GM11168 (cell line): ENCODE data around the gene GNG8.

Experiments
- in situ Hi-C: fragments of 300-500 bp; cut with MboI; formaldehyde crosslinking; loops from one replicate; pipeline ENCODE4 v1.12.0; 2022; ENCODE audit warnings: low sequenced_read_pairs; ENCODE audit not compliant: unreplicated experiment

GNG8 gene

GRCh38 chr19:46635920-46636761 is at the start of gene GNG8:
TSS of gene GNG8 (minus strand) at chr19:46636202. CDS start at chr19:46634682, 1,520 bp downstream.
- in situ Hi-C loops, result no loop called here

DNA sequence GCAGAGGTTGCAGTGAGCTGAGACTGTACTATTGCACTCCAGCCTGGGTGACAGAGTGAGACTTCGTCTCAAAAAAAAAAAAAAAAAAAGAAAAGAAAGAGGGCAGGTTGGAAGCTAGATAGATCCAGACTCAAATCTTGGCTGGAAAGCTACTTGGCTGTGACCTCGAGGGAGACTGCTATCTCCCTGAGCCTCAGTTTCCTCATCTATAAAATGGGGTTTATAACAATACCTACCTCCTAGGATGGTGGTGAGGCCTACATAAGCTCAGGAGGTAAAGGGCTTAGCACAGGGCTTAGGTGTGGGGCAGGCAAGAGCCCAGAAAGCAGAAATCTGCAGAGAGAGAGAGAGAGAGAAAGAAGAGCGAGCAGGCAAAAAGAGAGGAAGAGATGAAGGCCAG is 49.2 kb upstream of the GNG8 start:
- in situ Hi-C loops, result no loop called here

DNA sequence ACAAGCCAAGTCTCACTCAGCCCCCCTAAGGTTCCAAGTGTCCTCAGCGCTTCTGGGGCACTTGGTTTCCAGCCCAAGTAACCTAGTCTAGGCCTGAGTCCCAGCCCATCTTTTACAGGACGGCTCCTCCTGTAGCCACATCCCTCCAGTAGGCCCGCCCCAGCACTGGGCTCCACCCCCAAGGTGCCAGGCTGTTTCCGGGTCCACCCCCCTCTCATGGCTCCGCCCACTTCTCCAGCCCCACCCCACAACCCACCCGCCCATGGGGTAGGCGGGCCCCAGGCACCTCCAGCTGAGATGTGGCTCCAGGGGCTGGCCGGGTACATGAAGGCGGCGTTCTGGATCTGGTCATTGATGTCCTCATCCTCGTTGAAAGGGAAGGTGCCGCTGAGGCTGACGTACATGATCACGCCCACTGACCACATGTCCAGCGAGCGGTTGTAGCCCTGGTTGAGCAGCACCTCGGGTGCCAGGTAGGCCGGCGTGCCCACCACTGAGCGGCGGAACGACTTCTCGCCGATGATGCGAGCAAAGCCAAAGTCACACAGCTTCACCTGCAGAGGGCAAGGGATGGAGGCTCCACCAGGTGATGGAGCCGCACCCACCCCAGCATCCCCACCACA is 42.2 kb upstream of the GNG8 start:
- in situ Hi-C loops, result no loop called here

DNA sequence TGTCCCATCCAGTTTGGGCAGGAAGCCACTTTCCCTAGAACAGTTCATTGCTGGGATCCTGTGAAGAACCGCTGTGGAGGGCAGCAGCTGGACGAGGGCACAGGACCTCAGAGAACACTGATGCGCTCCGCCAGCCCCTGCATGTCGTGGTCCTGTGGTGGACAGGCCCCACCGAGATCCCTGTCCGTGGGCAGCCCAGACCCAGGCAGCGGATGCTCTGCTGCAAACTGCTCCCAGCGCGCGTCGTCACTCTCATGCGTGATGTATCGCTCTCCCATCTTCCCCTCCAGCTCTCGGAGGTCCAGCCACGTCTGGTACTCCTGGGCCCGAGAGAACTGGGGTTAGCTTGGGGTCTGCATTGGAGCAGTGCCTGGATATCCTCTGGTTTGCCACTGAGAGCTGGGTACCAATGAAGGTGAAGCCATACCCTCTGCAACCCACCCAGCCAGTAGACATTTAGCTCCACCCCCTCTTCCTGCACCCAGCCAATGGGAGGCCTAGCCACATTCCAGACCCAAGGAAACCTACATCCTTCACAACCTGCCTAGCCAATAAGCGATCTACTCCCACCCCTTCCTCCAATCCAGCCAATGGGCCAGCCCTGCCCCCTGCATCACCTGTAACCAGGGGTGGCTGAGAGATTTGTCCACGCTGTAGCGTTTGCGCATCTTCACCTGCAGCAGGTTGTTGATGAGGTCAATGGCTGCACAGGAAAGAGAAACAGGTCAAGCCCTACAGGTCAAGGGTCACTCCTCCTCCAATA is 38.6 kb upstream of the GNG8 start:
- in situ Hi-C loops, result no loop called here

- in situ Hi-C loops, result no loop called here
These were observed 34.8 kb upstream of the GNG8 start for GRCh38 chr19:46670813-46671212.

DNA sequence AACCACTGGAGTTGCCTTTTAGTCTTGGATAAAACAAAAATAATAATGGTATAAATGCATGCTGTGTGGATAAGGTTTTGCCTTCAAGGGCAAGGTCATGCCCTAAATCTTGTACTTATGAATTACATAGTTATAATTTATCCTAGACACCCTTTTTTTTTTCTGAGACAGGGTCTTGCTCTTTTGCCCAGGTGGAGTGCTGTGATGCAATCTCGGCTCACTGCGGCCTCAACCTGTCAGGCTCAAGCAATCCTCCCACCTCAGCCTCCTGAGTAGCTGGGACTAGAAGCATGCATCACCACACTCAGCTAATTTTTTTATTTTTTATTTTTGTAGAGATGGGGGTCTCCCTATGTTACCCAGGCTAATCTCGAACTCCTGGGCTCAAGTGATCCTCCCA is 32.7 kb upstream of the GNG8 start:
- in situ Hi-C loops, result no loop called here

DNA sequence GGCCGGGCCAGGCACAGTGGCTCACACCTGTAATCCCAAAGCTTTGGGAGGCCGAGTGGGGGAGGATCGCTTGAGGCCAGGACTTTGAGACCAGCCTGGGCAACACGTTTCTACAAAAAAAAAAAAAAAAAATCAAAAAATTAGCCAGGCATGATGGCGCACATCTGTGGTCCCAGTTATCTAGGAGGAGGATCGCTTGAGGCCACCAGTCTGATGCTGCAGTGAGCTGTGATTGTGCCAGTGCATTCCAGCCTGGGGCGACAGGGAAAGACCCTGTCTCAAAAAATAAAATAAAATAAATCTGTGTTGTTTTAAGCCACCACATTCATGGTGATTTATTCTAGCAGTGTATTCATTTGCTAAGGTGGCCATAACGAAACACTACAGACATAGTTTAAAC is 29.1 kb upstream of the GNG8 start:
- in situ Hi-C loops, result no loop called here

GRCh38 chr19:46661735-46662592 is 26.0 kb upstream of the GNG8 start:
- in situ Hi-C loops, result loop anchor here (5.0 kb wide), 1 partner anchor 50 kb away; no protein-coding TSS in a partner anchor

DNA sequence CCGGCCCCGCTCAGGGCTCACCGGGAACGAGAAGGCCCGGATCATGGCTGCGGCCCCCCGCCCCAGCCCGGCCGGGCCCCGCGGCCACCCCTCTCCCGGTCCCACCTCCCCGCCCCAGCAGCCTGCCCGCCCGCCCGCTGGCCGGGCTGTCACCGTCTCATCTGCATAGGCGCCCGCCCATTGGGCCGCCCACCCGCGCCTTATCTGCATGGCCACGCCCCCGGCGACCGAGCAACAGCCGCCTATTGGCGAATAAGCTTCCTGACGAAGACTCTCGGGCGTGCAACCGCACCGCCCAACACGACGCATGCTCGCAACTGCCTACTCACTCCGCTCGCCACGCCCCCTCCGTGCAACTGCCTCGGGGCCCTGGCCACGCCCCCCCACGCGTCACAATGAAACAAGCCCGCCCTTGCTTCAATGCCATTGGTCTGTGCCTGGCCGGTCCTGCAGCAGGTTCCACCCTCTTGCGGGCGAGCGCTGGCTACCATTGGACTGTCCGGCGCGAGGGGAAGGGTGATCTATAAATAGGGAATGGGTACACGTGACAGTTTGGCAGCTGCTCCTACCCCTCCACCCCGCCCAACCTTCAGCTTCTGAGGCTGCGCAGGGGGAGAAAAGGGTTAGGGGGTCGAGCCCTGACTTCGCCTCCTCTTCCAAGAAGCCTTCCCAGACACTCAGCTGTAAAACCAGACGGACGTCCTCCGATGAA is 25.2 kb upstream of the GNG8 start, which contains the start of gene DACT3:
TSS of gene DACT3 (minus strand) at position 163 of the 712 bp plus-strand sequence. CDS start at position 45, 118 bp downstream.
- in situ Hi-C loops, result loop anchor here (5.0 kb wide), 1 partner anchor 49 kb away; no protein-coding TSS in a partner anchor

GRCh38 chr19:46660551-46661019 is 24.6 kb upstream of the GNG8 start:
- in situ Hi-C loops, result loop anchor here (5.0 kb wide), 1 partner anchor 48 kb away; no protein-coding TSS in a partner anchor

- in situ Hi-C loops, result loop anchor here (5.0 kb wide), 1 partner anchor 48 kb away; no protein-coding TSS in a partner anchor
These were observed 24.1 kb upstream of the GNG8 start for GRCh38 chr19:46660008-46660517.

GRCh38 chr19:46659151-46660007 is 23.4 kb upstream of the GNG8 start:
- in situ Hi-C loops, result loop anchor here (5.0 kb wide), 2 partner anchors 47 to 127 kb away; no protein-coding TSS in a partner anchor

- in situ Hi-C loops, result loop anchor here (5.0 kb wide), 1 partner anchor 124 kb away; no protein-coding TSS in a partner anchor
These were observed 20.5 kb upstream of the GNG8 start for GRCh38 chr19:46656541-46656940.

DNA sequence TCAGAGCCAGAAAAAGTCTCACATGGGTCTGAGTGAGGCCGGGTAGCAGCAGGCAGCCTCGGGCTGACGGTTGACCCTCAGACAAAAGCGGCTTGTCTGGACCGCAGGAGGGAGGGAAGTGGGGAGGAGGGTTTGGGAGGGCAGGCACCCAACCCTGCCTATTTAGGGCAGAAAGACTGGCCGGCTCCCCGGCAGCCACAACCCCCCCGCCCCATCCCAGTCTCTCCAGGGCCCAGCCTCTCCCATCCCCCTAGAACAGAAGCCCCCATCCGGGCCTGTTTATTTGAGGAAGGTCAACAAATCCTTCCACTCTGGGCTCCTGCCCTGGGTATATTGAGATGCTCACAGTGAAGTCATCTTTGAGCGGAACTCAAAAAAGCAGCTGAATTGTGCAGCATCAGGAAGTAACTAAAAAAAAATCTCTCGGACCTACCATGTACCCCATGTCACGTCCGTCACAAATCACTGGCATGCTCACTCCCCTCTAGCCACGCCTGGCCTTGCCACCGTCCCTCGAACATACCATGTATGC is 18.7 kb upstream of the GNG8 start:
- in situ Hi-C loops, result loop anchor here (5.0 kb wide), 1 partner anchor 122 kb away; no protein-coding TSS in a partner anchor

- in situ Hi-C loops, result no loop called here
These were observed 14.4 kb upstream of the GNG8 start for GRCh38 chr19:46650445-46650844.

DNA sequence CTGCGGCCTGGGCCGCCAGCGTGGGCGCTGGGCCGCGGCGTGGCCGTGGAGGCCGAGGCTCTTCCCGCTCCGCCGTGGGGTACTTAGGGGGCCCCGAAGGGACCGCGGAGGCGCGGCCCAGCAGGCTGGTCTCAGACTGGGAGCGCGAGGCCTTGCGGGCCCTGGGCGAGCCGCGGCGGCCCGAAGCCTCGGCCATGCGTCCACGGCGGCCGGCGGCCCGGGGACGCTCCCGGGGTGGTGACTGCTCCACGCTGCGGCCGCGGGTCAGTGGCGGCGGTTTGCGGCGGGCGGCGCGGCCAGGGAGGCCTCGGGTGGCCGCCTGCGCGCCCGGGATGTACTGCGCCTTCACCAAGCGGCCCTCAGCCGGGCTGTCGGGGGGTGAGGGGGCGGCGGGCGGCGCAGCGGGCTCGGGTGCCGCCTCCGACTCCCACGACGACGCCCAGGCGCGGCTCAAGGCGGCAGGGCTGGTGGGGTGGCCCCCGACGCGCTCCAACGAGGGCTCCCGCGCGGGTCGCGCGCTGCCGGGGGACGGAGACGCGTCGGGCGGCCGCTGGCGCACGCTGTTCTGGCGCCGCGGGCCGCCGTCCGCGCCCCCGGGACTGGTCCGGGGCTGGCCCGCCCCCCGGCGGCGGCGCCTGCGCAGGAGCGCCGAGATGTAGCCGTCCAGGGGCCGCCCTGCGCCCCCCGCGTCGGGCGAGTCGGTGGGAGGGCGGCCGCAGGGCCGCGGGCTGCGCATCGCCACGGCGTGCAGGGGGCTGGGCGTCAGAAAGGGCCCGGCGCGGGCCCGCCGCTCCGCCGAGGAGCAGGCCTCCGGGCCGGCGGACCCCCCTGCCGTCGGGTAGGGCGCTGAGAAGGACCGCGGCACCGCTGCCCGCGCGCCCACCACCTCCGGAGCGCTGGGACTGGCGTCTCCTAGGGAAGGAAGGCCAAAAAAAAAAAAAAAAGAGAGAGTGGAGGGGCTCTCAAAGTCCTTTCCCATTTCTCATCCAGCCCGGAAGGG is 13.3 kb upstream of the GNG8 start:
- in situ Hi-C loops, result no loop called here
